HG03565 (cell line): ENCODE data around the gene CD24.
"Not testable (repeated sequence)": the region's sequence is repeated elsewhere in the genome, so short reads cannot be mapped to it uniquely, and the experiment has no call there.

Experiments used
- ATAC-seq: cut with Tn5 transposase; IDR thresholded peaks from one replicate; pipeline ENCODE4 v1.9.1; 2021; ENCODE audit warnings: mild to moderate bottlenecking, moderate library complexity; ENCODE audit not compliant: unreplicated experiment

The CD24 gene, protein sequence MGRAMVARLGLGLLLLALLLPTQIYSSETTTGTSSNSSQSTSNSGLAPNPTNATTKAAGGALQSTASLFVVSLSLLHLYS

DNA sequence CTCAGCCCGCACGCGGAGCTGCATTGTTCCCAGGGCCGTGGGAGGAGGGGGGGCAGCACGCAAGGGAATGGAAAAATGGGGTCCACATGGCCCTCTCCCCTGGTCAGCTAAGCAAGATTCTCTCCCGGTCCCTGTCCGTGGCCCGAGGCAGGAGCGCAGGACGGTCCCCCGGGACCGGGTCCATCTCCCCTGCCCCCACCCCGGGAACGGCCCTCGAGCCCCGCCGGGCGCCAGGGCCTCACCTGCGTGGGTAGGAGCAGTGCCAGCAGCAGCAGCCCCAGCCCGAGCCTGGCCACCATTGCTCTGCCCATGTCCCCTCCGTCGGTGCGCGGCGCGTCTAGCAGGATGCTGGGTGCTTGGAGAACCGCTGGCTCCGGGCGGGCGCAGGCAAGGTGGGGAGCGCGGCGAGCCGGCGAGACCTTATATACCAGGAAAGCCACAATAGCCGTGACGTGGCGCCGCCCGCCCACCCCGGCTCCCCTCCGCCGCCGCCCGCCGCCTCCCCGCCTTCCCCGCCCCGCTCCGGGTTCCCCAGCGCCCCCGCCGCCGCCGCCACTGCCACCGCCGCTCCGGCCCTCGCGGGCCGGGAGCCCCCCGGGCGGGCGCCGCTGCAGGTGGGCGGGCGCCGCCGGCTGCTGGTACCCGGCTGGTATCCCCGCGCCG, at the start of gene CD24:
TSS of gene CD24 (minus strand) at position 394 of the 663 bp plus-strand sequence. CDS start at position 311, 83 bp downstream.
- ATAC-seq: no peak

DNA sequence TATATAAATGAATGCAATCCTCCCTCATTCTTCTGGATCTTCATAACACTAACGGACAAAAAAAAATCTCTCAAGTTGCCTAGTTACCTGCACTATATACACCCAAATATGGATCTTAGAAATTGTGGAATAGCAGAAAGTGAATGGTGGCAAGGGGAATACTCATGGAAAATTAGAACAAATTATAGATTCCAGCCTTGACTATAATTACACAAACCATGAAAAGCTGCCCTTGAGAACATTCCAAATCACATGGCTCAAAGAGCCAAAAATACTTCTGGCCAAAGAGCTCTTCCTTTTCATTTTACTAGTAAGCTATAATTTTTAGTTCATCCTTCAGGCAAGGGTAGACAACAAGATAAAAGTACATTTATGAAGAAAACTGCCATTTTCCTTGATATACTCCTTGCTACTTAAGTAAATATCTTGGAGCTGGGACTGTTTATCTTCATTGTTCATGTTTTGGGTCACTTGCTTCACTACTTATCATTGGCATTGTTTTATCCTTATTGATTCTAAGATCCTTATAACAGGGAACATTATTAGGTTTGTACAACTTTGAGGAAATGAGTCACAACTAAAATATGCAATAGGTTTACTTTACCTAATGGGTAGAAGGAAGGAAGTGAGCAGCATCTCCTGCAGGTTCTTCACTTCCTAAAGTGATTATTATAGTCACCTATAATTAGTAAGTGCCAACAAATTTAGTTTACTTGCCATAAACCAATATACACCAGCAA, 47.1 kb upstream of the CD24 start:
- no peak for ATAC-seq

DNA sequence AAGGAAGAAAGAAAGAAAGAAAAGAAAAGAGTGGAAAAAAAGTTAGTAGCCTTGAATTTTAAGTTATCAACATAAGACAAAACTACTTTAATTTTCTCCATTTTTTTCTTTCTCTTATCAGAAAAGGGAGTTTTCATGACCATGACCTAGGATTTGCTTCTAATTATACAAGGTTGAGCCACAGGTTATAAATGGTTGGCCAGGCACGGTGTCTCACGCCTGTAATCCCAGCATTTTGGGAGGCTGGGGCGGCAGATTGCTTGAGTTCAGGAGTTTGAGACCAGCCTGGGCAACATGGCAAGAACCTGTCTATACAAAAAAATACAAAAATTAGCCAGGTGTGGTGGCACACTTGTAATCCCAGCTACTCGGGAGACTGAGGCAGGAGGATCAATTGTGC, 45.7 kb upstream of the CD24 start:
- ATAC-seq: no peak

DNA sequence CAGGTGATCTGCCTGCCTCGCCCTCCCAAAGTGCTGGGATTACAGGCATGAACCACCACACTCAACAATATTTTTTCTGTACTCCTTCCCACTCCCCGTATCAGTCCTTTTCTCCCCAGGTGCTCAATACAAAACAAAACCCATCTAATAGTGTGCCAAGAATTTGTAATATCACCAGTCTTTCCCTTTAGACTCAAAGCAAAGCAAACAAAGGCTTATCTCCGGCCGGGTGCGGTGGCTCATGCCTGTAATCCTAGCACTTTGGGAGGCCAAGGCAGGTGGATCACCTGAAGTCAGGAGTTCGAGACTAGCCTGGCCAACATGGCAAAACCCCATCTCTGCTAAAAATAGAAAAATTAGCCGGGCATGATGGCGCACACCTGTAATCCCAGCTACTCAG, 45.1 kb upstream of the CD24 start:
- not testable (repeated sequence) for ATAC-seq

DNA sequence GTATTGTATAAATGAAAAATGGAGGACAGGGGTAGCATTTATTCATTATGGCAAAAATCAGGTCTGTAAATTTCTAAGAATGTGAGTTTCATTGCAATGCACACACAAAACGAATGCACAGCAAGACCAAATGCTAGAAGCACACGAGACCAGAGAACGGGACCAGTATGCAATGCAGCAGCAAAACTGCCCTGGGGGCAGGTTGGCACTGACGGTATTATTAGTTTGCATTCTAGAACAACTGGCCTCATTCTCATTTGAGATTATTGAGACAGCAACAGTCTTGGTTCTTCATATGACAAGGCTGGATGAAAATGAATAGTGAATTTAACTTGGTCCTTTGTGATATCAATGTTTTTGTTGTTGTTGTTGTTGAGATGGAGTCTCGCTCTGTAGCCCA, 44.5 kb upstream of the CD24 start:
- no peak for ATAC-seq

DNA sequence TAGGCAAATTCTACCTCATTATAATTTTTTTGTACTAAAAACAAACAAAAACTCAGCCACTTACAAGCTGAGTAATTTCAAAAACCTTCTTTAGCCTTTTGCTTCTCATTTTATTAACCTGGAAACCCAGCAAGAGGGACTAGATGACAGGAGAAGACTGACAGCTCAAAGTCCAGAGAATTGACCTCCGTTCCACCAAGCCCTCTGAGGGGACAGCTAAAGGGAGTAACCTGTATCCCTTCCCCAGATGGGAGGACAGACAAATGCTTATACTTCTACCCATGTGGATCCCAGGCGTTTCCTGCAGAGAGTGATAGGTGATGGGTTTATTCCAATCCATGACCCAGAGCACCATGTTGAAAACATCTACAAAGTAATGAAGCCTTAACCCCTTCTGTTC, 35.0 kb upstream of the CD24 start:
- ATAC-seq: no peak

DNA sequence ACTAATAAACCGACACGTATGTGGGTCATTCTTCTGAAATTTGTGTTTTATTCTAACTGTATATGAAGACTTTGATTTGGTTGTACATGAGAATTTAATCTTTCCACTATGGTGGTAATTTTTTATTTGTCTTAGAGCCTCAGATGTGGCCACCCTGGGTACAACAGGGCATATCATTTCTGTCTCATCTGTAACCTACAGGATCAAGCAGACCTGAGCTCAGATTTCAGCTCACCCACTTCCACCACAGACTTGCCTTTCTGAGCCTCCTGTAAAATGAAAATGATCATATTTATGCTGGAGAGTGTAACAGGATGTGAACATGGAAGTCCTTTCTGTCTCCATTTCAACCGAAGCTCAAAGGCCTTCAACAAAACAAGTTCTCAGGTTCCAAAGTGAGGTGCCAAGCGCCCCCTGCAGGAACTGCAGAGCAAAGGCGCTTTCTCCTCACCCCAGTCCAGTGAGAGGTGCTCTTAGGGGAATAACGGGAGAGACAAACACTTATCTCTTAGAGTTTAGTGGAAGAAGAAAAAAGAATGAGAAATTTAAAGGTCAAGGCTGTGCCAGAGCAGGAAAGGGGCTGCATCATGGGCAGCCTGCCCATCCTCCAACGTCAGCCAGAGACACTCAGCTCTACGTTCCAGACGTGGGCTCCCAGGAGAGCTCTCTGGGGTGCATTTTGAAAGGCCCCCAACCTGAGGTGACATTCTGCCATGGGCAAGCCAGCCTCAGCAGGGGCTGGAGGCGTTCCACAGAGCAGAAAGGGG, 23.0 kb upstream of the CD24 start:
- ATAC-seq: peak; percentile 49

DNA sequence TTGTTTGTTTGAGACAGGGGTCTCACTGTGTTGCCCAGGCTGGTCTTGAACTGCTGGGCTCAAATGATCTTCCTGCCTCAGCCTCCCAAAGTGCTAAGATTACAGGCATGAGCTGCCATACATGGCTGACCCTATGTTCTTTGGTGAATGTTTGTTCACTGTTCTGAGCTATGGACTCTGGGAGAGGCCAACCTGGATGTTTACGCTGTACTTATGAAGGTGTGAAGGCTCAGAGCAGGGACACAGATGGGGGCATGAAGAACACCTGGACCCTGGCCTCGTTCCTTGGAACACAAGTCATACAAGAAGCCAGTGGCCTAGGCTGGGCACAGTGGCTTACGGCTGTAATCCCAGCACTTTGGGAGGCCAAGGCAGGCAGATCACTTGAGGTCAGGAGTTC, 21.1 kb upstream of the CD24 start:
- no peak for ATAC-seq

DNA sequence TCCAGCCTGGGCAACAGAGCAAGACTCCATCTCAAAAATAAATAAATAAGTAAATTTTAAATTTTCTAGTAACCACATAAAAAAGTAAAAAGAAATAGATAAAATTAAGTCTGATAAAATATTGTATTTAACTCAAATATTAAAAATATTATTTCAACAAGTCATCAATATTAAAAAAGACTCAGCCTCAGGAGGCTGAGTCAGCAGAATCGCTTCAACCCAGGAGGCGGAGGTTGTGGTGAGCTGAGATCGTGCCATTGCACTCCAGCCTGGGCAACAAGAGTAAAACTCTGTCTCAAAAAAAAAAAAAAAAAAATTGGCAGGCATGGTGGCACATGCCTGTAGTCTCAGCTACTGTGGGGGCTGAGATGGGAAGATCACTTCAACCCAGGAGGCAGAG, 15.2 kb upstream of the CD24 start:
- ATAC-seq: not testable (repeated sequence)

DNA sequence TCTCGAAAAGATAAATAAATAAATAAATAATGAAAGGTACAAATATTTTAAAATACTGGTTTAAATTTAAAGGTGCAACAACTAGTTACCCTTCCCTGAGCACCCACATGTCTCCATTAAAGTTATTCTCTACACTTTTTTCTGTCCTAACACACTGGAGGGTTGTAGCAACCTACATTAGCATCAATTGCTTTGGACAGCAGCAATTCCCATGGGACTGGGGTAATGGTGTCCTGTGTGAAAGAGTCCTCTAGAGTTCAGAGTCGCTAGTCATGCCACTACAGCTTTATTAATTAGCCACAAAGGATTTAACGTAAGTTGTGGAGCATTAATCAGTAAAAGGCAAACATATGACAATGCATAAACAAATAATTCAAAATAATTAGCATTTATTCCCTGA, 14.1 kb upstream of the CD24 start:
- no peak for ATAC-seq

DNA sequence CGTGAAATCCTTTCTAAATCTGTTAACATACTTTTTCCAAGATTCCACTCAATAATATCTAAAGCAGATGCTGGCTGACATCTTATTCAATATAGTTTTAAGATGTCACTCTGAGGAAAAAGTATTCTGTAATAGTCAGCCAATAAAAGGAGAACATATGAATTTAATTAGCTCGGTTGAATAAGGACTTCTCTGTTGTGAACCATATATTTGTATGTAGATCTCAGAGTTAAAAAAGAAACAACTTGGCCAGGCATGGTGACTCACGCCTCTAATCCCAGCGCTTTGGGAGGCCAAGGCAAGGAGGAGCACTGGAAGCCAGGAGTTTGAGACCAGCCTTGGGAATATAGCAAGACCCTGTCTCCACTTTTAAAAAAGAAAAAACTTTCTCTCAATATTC, 7.4 kb upstream of the CD24 start:
- ATAC-seq: no peak

DNA sequence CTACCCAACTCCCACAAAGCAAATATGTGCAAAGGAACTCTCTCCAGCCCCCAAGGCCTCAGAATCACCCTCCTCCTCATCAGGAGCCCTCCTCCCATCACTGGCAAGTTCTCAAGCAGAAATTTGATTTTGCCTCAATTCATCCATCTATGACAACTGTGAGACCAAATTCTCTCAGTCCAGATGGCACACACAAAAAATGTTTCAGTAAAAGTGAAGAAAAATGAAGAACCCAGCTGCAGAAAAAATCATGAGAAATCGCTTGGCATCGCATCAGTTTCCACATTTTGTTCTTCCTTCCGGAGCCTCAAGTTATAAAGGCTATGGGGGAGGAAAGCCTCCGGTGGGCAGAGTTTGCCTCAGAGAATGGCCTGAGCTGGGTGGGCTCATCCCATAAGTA, 6.4 kb upstream of the CD24 start:
- ATAC-seq: no peak

DNA sequence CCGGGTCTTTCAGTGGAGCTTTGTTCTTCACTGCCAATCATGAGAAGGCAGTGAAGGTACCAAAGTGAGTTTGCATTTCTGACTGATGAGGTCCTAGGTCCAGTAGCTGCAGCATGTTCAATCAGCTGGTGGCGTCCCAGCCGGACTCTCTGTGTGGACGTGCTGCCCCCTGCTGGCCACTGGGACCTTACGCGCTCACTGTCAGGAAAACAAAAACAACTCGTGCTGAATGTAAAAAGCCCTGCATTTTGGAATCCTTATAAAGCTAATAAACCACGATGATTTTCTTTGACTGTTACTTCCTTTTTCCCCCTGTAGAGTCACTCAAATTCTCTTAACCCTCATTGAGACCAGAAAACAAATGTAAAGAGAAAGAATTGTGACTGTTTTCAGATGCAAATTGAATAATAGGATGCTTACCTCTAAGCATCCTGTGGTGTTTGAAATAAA, 4.9 kb upstream of the CD24 start:
- ATAC-seq: no peak

DNA sequence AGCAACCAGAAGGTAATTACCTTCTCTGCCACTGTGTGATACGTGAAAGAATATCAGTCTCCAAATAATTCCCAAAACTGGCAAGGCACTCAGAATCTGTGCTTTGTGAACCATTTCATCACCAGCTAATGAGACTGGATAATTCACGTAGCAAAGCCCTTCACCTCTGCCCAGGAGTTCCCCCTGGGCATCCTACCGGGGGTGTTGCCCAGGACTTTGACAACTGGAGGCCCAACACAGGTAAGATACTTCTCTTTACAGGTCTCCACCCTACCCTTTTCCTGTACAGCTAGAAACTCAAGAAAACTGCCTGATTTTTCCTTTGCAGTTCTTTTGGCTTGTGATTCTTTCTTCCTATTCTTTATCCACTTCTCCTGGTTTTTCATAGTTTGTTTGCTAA, 2.7 kb upstream of the CD24 start:
- no peak for ATAC-seq

DNA sequence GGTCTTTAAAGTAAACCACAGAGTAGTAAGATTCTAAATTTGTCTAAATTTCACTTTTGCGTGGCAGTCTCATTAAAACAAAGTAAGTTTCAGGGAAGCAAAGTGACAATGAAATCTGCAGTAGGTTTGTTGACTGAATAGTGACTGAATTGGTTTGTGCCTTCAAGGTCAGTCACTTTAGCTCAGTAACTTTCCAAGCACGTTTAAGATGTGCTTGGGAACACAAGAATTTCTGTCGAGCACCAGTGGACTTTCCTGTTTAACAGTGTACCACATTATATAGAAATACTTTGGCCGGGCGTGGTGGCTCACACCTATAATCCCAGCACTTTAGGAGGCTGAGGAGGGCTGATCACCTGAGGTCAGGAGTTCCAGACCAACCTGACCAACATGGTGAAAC, 1.7 kb upstream of the CD24 start:
- no peak for ATAC-seq

DNA sequence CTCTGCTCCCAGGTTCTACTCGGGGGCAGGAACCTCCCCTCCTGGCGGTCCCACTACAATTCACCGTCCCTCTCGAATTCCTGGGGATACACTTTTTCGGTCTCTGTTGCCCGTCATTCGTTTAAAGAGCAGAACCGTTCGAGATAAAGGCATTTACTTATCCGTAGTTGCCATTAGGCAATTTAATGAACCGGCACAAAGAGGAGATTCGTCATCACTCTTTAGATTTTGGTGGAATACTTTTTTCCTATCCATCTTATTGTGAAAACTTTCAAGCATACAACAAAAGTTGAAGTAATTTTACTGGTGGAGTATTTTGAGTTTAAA, 1.2 kb upstream of the CD24 start:
- ATAC-seq: no peak

DNA sequence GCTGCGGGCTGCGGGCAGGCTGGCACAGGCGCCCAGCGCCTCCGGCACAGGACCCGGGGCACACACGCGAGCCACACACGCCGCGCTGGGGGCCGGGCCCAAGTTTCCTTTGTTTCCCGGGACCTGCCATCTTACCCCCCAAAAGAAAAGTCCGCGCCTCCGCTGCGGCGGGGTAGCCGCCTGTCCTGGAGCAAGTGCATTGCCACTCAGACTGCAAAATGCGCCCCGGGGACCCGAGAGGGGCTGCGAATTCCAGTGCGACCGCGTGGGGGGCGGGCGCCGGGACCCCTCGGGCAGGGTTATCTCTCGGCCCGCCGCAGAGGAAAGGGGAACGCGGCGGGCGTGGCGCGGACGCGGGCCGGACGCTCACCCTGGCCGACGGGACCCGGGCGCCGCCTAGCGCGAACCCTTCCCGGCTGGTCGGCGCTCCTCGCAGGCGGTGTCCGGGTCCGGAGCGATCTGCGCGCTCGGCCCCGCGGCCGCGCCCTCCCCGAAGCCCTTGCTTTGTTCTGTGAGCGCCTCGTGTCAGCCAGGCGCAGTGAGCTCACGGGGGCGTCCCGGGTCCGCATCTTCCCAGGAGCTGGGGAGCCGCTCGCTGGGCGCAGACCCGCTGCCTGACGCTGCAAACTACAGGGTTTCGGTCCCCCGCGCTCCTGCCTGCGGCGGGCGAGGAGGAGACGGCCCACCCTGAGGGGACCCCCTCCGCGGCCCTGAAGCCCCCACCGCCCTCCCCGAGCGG, 639 bp upstream of the CD24 start:
- peak; percentile 44 for ATAC-seq

DNA sequence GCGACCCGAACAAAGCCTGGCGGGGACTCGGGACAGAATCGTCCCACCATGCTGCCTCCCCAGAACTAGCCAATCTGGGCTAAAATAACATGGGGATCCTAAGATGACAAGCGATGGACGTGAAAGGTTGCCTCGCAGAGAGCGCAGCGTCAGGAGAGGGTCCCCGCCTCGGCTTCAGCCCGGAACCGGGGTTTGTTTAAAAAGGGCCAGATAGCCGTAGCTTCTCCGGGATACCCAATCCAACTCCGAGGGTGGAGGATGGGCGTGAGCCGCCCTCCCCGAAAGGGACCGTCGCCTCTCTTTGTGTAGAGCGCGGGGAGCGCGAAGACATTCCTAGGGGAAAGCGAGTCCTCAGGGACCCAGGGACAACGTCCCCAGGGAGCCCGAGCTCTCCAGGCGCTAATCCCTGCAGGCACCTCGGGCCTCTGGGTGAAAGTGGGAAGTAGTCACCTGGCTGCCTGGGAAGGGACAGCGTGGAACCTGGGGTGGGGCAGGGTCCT, 643 bp downstream of the CD24 start:
- ATAC-seq: no peak

DNA sequence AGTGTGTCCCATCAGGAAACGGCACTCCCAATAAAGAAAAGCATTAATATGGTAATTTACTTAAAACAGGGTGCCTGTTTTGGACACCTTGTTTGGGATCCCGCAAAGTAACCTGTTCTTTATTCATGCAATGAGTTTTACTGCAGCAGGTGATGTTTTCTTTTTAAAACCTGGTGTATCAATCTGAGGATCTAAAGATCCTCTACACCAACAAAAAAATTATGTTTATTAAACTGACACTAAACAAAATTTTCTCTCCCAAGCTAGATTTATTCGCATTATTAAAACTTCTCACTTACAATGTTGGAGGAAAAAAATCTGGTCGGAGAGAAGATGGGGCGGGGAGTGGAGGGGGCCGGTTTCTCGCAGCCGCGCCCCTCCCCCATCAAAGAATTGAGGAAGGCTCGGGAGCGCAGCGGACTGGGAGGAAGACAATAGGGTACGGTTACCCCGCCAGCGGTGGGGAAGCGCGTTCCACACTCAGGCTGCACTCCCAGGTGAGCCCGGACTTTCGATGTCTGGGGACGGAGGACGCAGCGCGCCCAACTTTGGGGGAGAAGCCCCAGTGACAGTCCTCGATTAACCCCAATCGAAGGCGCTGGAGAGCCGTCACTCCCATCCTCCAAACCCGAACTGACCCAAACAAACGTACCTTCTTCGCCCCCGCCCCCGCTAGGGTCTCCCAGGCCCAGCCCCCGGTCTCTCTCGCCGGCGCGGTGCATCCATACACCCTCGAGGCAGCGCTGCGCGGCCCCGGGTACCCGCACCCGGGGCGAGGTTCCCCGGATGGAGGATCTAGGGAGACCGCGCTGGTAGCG, 1.3 kb downstream of the CD24 start:
- no peak for ATAC-seq

DNA sequence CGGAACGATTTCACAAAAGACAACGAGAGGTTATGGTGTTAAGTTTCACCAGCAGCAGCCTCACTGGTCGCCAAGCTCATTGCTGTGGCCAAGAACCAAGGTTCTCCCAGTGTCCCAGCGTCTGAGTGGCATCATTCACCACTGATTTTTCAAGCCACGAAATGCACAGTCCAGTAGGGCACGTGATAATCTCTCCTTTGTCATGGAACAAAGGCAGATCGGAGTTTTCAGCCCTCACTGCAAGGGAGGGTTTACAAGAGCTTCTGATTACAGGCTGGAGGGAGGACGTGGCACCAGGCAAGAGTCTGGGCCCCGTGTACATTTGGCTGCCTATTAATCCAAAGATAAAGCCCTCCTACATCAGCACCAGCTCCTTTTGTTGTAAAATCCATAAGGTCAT, 2.0 kb downstream of the CD24 start:
- ATAC-seq: no peak
